Nephron (organoid): Measurements from ENCODE around the gene MPST.
"Not testable (repeated sequence)": the region's sequence is repeated elsewhere in the genome, so short reads cannot be mapped to it uniquely, and the experiment has no call there.

Source experiments
- H3K27ac Mint-ChIP-seq, 3 experiments: 2 replicates each; pipeline ENCODE4 v1.8.0; 2020; ENCODE audit warnings: mixed read lengths in 3 of 3, mild to moderate bottlenecking in 2 of 3, moderate library complexity in 1 of 3
- H3K27me3 Mint-ChIP-seq: 2 replicates; pipeline ENCODE4 v1.8.0; 2021; ENCODE audit warnings: low read depth, mild to moderate bottlenecking, moderate library complexity, mixed read lengths
- H3K36me3 Mint-ChIP-seq: 2 replicates; pipeline ENCODE4 v1.8.0; 2020; ENCODE audit warnings: low read depth, mixed read lengths
- H3K4me1 Mint-ChIP-seq: 2 replicates; pipeline ENCODE4 v1.8.0; 2020; ENCODE audit warnings: mixed read lengths
- H3K4me3 Mint-ChIP-seq, 3 experiments: 2 replicates each; pipeline ENCODE4 v1.8.0; 2020; ENCODE audit warnings: mild to moderate bottlenecking in 3 of 3, mixed read lengths in 3 of 3, moderate library complexity in 2 of 3
- H3K9me3 Mint-ChIP-seq: 2 replicates; pipeline ENCODE4 v1.8.0; 2020; ENCODE audit warnings: mixed read lengths
- CTCF ChIP-seq, 3 experiments: fragments of 200-600 bp; sonication (generic); IDR thresholded peaks; one replicate each; pipeline ENCODE4 v1.5.0; 2021; ENCODE audit warnings: antibody characterized with exemption in 3 of 3; ENCODE audit not compliant: unreplicated experiment in 3 of 3

Gene MPST

DNA sequence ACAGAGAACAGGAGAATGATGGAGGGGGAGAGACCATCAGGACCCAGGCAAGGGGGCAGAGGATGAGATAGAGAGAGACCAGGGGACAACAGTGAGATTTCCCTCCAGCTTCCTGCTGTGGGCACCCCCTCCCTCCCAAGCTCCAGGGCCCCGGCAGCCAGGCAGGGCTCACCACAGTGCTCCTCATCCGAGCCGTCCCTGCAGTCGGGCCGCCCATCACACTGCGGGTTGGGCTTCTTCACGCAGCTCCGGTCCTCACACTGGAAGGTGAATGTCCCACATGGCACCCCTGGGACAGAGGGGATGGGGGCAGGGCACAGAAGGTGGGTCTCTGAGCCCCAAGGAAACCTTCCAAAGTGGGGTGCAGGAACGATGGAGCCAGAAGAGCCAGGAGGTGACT is 51.2 kb downstream of the MPST start:
- Mint-ChIP-seq H3K9me3 (no peaks in the 10 kb centered on the region), H3K4me3 (no peak overlapping the region), H3K27me3 (peaks cover 23% of the 10 kb centered on the region), H3K36me3 (no peaks in the 10 kb centered on the region), H3K4me1 (no peaks in the 10 kb centered on the region), H3K27ac (no peak overlapping the region)
- no peak for TF ChIP-seq CTCF (IDR thresholded peaks at IDR 0.05; ENCODE audit: unreplicated experiment in 3 of 3)

- not testable (repeated sequence) for H3K36me3 Mint-ChIP-seq, H3K4me3 Mint-ChIP-seq, H3K9me3 Mint-ChIP-seq, H3K4me1 Mint-ChIP-seq, H3K27ac Mint-ChIP-seq
- peaks cover 25% of the 10 kb centered on the region for H3K27me3 Mint-ChIP-seq
Observed at GRCh38 chr22:37071850-37072592, 52.5 kb downstream of the MPST start.

- H3K9me3 Mint-ChIP-seq = no peaks in the 10 kb centered on the region
- H3K4me3 Mint-ChIP-seq = no peak overlapping the region
- peaks cover 23% of the 10 kb centered on the region for H3K27me3 Mint-ChIP-seq
Observed at GRCh38 chr22:37072673-37073072, 53.1 kb downstream of the MPST start.

DNA sequence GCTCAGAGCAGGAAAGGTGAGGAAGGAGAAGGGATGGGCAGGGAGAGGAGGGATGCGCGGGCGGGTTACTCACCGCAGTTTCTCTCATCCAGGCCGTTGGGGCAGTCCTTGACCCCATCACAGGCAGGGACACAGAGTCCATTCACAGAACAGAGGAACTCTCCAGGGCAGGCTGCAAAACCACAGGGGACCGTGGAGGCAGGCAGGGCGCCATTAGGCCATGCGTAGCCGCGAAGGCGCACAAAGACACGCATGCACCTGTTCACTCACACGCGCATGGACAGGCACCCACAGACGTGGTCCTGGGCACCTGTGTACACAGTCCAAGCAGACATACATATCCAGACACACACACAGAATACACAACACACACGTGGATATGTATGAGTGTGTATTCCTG is 55.0 kb downstream of the MPST start:
- Mint-ChIP-seq H3K36me3 (no peaks in the 10 kb centered on the region), H3K27me3 (peaks cover 15% of the 10 kb centered on the region), H3K4me3 (no peak overlapping the region), H3K9me3 (no peaks in the 10 kb centered on the region), H3K4me1 (peaks cover 5% of the 10 kb centered on the region), H3K27ac (no peak overlapping the region)
- no peak for TF ChIP-seq CTCF (IDR thresholded peaks at IDR 0.05; ENCODE audit: unreplicated experiment in 3 of 3)

More at GRCh38 chr22:37072673-37073072, 53.1 kb downstream of the MPST start:
- Mint-ChIP-seq H3K4me1 (peaks cover under 1% of the 10 kb centered on the region), H3K36me3 (no peaks in the 10 kb centered on the region), H3K27ac (no peak overlapping the region)
- no peak for TF ChIP-seq CTCF (IDR thresholded peaks at IDR 0.05; ENCODE audit: unreplicated experiment in 3 of 3)

GRCh38 chr22:37075046-37075445 is 55.5 kb downstream of the MPST start:
- Mint-ChIP-seq H3K4me3 (no peak overlapping the region), H3K27me3 (peaks cover 20% of the 10 kb centered on the region), H3K36me3 (no peaks in the 10 kb centered on the region), H3K27ac (no peak overlapping the region), H3K9me3 (no peaks in the 10 kb centered on the region), H3K4me1 (peaks cover 5% of the 10 kb centered on the region)
- no peak for TF ChIP-seq CTCF (IDR thresholded peaks at IDR 0.05; ENCODE audit: unreplicated experiment in 3 of 3)

DNA sequence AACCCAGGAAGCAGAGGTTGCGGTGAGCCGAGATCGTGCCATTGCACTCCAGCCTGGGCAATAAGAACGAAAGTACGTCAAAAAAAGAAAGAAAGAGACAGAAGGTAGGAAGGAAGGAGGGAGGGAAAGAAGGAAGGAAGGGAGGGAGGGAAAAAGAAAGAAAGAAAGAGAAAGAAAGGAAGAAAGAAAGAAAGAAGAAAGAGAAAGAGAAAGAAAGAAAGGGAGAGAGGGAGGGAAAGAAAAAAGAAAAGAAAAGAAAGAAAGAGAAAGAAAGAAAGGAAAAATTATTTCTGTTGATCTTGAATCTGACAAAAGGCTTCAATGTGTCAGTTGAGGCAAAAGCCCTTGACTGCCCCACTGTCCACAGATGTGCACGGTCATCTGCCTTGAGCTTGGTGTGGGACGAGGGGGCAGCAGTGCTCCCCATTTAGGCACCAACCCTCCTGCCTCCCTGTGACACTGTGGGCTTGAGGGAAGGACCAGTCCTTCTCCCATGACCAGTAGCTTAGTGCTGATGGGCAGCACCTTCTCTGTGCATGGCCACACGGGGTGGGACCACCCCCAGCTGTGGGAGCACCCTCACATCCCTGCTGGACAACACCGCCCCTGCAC is 56.4 kb downstream of the MPST start:
- Mint-ChIP-seq H3K4me1 (peaks cover 5% of the 10 kb centered on the region), H3K27me3 (peaks cover 27% of the 10 kb centered on the region), H3K9me3 (no peaks in the 10 kb centered on the region), H3K4me3 (no peak overlapping the region), H3K36me3 (no peaks in the 10 kb centered on the region), H3K27ac (no peak overlapping the region)
- TF ChIP-seq CTCF (IDR thresholded peaks at IDR 0.05; ENCODE audit: unreplicated experiment in 3 of 3) = no peak
